H1 (cell line): ENCODE data around the gene GRM6.

Experiments used
- CREB1 ChIP-seq: IDR thresholded peaks from 2 replicates; pipeline ENCODE4 v1.6.1; 2012; ENCODE audit warnings: inconsistent platforms
- EZH2 ChIP-seq: fragments of 200-600 bp; sonication (generic); IDR thresholded peaks from 2 replicates; pipeline ENCODE4 v1.7.1; 2012; ENCODE audit warnings: low read depth, mild to moderate bottlenecking, moderate library complexity, low read length, inconsistent platforms; ENCODE audit not compliant: severe bottlenecking
- NRF1 ChIP-seq: IDR thresholded peaks from 2 replicates; pipeline ENCODE4 v1.6.1; 2011; ENCODE audit warnings: mild to moderate bottlenecking, low read depth, low read length, improper control_type of control experiment
- POLR2AphosphoS5 ChIP-seq: IDR thresholded peaks from 2 replicates; pipeline ENCODE4 v1.6.1; 2011; ENCODE audit warnings: low read depth, low read length
- RAD21 ChIP-seq, 2 experiments: IDR thresholded peaks in 1 of 2; conservative IDR thresholded peaks in 1 of 2; 2 replicates each; pipeline ENCODE4 v1.6.1; 2011; ENCODE audit warnings: low read depth in 2 of 2, low read length in 2 of 2, improper control_type of control experiment in 1 of 2, inconsistent platforms in 1 of 2, mild to moderate bottlenecking in 1 of 2, moderate library complexity in 1 of 2
- SIN3A ChIP-seq, 2 experiments: IDR thresholded peaks in 1 of 2; conservative IDR thresholded peaks in 1 of 2; 2 replicates each; pipeline ENCODE4 v1.6.1; 2011 to 2012; ENCODE audit warnings: low read length in 2 of 2, improper control_type of control experiment in 1 of 2, low read depth in 1 of 2, mild to moderate bottlenecking in 1 of 2
- SP1 ChIP-seq: IDR thresholded peaks from 2 replicates; pipeline ENCODE4 v1.6.1; 2011; ENCODE audit warnings: low read depth, low read length
- YY1 ChIP-seq: IDR thresholded peaks from 2 replicates; pipeline ENCODE4 v1.6.1; 2011; ENCODE audit warnings: low read depth, mild to moderate bottlenecking, low read length
- ZNF274 ChIP-seq: IDR thresholded peaks from 2 replicates; pipeline ENCODE4 v1.7.0; 2012; ENCODE audit warnings: low read length, borderline replicate concordance; ENCODE audit errors: extremely low read depth
- TF ChIP-seq, protein P1 (sequence below), 3 experiments: IDR thresholded peaks; 1 replicate in 2 of 3; 2 replicates in 1 of 3; pipeline versions ENCODE4 v1.5.1 to v1.6.1; 2011; ENCODE audit warnings: low read length in 3 of 3, mild to moderate bottlenecking in 3 of 3, inconsistent platforms in 2 of 3, low read depth in 1 of 3, moderate library complexity in 1 of 3; ENCODE audit not compliant: insufficient read depth in 1 of 3; ENCODE audit errors: control extremely low read depth in 1 of 3

- TF ChIP-seq, protein P1, sequence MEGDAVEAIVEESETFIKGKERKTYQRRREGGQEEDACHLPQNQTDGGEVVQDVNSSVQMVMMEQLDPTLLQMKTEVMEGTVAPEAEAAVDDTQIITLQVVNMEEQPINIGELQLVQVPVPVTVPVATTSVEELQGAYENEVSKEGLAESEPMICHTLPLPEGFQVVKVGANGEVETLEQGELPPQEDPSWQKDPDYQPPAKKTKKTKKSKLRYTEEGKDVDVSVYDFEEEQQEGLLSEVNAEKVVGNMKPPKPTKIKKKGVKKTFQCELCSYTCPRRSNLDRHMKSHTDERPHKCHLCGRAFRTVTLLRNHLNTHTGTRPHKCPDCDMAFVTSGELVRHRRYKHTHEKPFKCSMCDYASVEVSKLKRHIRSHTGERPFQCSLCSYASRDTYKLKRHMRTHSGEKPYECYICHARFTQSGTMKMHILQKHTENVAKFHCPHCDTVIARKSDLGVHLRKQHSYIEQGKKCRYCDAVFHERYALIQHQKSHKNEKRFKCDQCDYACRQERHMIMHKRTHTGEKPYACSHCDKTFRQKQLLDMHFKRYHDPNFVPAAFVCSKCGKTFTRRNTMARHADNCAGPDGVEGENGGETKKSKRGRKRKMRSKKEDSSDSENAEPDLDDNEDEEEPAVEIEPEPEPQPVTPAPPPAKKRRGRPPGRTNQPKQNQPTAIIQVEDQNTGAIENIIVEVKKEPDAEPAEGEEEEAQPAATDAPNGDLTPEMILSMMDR (IDR thresholded peaks at IDR 0.05; ENCODE audit: control extremely low read depth in 1 of 3, insufficient read depth in 1 of 3, low read depth in 1 of 3, low read length in 3 of 3): no peak
- TF ChIP-seq YY1 (no peak), NRF1 (no peak), SP1 (no peak), ZNF274 (no peak), POLR2AphosphoS5 (no peak), CREB1 (no peak), RAD21 (IDR thresholded peaks at IDR 0.05 in 1 of 2, conservative IDR thresholded peaks at IDR 0.05 in 1 of 2; ENCODE audit: low read depth in 2 of 2, low read length in 2 of 2) (no peak), SIN3A (conservative IDR thresholded peaks at IDR 0.05 in 1 of 2, IDR thresholded peaks at IDR 0.05 in 1 of 2; ENCODE audit: low read depth in 1 of 2, low read length in 2 of 2) (no peak), EZH2 (no peak)
These were observed 1.1 kb downstream of the GRM6 start for GRCh38 chr5:178993955-178994579.
